WTC11 (cell line): ENCODE data around the gene ARHGAP26.

Experiments used
- SMAD3 ChIP-seq: sonication (generic); formaldehyde crosslinking; IDR thresholded peaks from 2 replicates; pipeline ENCODE4 v1.8.0; 2022; ENCODE audit warnings: missing genetic modification reagents, mild to moderate bottlenecking, borderline replicate concordance
- ZNF263 ChIP-seq: sonication (generic); formaldehyde crosslinking; IDR thresholded peaks from 2 replicates; pipeline ENCODE4 v1.8.1; 2022; ENCODE audit warnings: low read depth, mild to moderate bottlenecking, moderate library complexity, missing genetic modification reagents

- TF ChIP-seq ZNF263 (CRISPR knock-in tag) (no peak), SMAD3 (CRISPR knock-in tag) (no peak)
Measured at GRCh38 chr5:143041972-143042770, 272.0 kb downstream of the ARHGAP26 start.
